ENCODE measurements around the gene PCK2. TPM values are rescaled to one million over a fixed set of nuclear protein-coding genes. Genes with fewer than 3 reads are reported as not detected.

Gene PCK2
- total RNA-seq, 4 donors from 2014 or later = 10.5 to 13.5 (median 12.8) TPM

- Histone ChIP-seq H3K36me3 (no peaks in the 10 kb centered on the region), H3K27ac (no peak overlapping the region), H3K4me1 (peaks cover 11 to 33% (median 13%) of the 10 kb centered on the region in 3 donors), H3K4me3 (no peak overlapping the region), H3K9me3 (no peaks in the 10 kb centered on the region), H3K27me3 (peaks cover 0 to 19% (median 0%) of the 10 kb centered on the region in 4 donors)
- intact Hi-C loops (cut with DNase I) = loop anchor here (5.0 kb wide), 1 partner anchor 46 kb away; no protein-coding TSS in a partner anchor
- no peak for DNase-seq
- no peak for TF ChIP-seq POLR2A (IDR thresholded peaks at IDR 0.05)
- no peak for TF ChIP-seq CTCF (IDR thresholded peaks at IDR 0.05)
- 67 to 82% methylated on average over 5 to 9 of the region's 10 CpGs for WGBS, 2 donors
Observed at GRCh38 chr14:24055971-24056799, 37.9 kb upstream of the PCK2 start.

- Histone ChIP-seq H3K9me3 (no peaks in the 10 kb centered on the region), H3K36me3 (no peaks in the 10 kb centered on the region), H3K27me3 (peaks cover 0 to 19% (median 0%) of the 10 kb centered on the region in 4 donors), H3K4me1 (peaks cover 7 to 27% (median 9%) of the 10 kb centered on the region in 3 donors), H3K4me3 (no peak overlapping the region), H3K27ac (no peak overlapping the region)
- DNase-seq = no peak
- no peak for TF ChIP-seq CTCF (IDR thresholded peaks at IDR 0.05)
- intact Hi-C loops (cut with DNase I) = loop anchor here (5.0 kb wide), 1 partner anchor 46 kb away; no protein-coding TSS in a partner anchor
- WGBS, 2 donors = 33 to 67% methylated on average over 5 to 6 of the region's 8 CpGs
Observed at GRCh38 chr14:24056800-24057184, 37.3 kb upstream of the PCK2 start.

GRCh38 chr14:24057271-24057670 is 36.8 kb upstream of the PCK2 start:
- intact Hi-C loops (cut with DNase I) = loop anchor here (5.0 kb wide), 1 partner anchor 45 kb away; no protein-coding TSS in a partner anchor
- 60 to 75% methylated on average over 1 to 2 of the region's 2 CpGs for WGBS, 2 donors

GRCh38 chr14:24057867-24058259 is 36.2 kb upstream of the PCK2 start:
- Histone ChIP-seq H3K4me1 (peaks cover 0 to 16% (median under 1%) of the 10 kb centered on the region in 3 donors), H3K9me3 (no peaks in the 10 kb centered on the region), H3K27ac (no peak overlapping the region), H3K27me3 (peaks cover 0 to 19% (median 0%) of the 10 kb centered on the region in 4 donors), H3K4me3 (no peak overlapping the region), H3K36me3 (no peaks in the 10 kb centered on the region)
- TF ChIP-seq POLR2A (IDR thresholded peaks at IDR 0.05) (no peak), CTCF (IDR thresholded peaks at IDR 0.05) (no peak)
- 52 to 62% methylated on average over 6 to 7 of the region's 14 CpGs for WGBS, 2 donors
- intact Hi-C loops (cut with DNase I) = loop anchor here (5.0 kb wide), 1 partner anchor 44 kb away; no protein-coding TSS in a partner anchor
- no peak for DNase-seq

More at GRCh38 chr14:24057271-24057670, 36.8 kb upstream of the PCK2 start:
- peaks cover 5 to 22% (median 6%) of the 10 kb centered on the region in 3 donors for H3K4me1 ChIP-seq
- TF ChIP-seq POLR2A (IDR thresholded peaks at IDR 0.05) (no peak), CTCF (IDR thresholded peaks at IDR 0.05) (no peak)
- no peak overlapping the region for H3K27ac ChIP-seq
- peaks cover 0 to 19% (median 0%) of the 10 kb centered on the region in 4 donors for H3K27me3 ChIP-seq
- H3K36me3 ChIP-seq = no peaks in the 10 kb centered on the region
- H3K4me3 ChIP-seq = no peak overlapping the region
- H3K9me3 ChIP-seq = no peaks in the 10 kb centered on the region
- no peak for DNase-seq
